B cell (primary cell): ENCODE measurements around the gene BRINP3.

Source experiments
- EZH2 ChIP-seq: IDR thresholded peaks from 2 replicates; pipeline ENCODE4 v1.6.1; 2012; ENCODE audit warnings: borderline replicate concordance, low read depth, mild to moderate bottlenecking, moderate library complexity, low read length; ENCODE audit not compliant: insufficient read depth, poor library complexity, severe bottlenecking
- TF ChIP-seq, protein P1 (sequence below): fragments of 200-600 bp; IDR thresholded peaks from one replicate; pipeline ENCODE4 v1.8.0; 2022; ENCODE audit warnings: antibody characterized with exemption, mild to moderate bottlenecking

DNA sequence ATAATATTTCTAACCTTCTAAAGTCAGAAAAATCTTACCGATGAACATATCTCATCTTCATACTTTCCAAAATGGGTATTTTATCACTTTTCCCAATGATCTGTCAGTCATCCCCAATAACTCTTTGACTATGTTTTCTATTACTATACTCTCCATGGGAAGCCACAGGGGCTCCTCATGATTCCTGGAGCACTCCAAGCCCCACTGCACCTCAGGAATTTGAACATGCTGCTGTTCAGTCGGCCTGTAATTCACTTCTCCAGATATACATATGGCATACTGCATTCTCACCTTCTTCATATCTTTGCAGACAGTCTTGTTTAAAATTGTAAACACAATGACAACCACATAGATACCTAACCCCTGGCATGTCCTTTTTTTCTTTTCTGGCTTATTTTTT is 333.0 kb downstream of the BRINP3 start:
- TF ChIP-seq, protein P1, sequence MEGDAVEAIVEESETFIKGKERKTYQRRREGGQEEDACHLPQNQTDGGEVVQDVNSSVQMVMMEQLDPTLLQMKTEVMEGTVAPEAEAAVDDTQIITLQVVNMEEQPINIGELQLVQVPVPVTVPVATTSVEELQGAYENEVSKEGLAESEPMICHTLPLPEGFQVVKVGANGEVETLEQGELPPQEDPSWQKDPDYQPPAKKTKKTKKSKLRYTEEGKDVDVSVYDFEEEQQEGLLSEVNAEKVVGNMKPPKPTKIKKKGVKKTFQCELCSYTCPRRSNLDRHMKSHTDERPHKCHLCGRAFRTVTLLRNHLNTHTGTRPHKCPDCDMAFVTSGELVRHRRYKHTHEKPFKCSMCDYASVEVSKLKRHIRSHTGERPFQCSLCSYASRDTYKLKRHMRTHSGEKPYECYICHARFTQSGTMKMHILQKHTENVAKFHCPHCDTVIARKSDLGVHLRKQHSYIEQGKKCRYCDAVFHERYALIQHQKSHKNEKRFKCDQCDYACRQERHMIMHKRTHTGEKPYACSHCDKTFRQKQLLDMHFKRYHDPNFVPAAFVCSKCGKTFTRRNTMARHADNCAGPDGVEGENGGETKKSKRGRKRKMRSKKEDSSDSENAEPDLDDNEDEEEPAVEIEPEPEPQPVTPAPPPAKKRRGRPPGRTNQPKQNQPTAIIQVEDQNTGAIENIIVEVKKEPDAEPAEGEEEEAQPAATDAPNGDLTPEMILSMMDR = no peak
- TF ChIP-seq EZH2 = no peak
